BJ (cell line): ENCODE data around the gene NNMT. TPM values are rescaled to one million over a fixed set of nuclear protein-coding genes. Genes with fewer than 3 reads are reported as not detected.

ENCODE experiments used
- CTCF ChIA-PET: fragments of 350-600 bp; formaldehyde crosslinking; extraction: SDS; loops from one replicate; lab custom pipeline; 2021; ENCODE audit warnings: antibody characterized with exemption, inconsistent platforms; lab: Yijun Ruan, JAX
- POLR2A ChIA-PET: fragments of 300-600 bp; sonication (Branson Sonifier 250); formaldehyde crosslinking; extraction: SDS; loops from one replicate; lab custom pipeline; 2021; ENCODE audit warnings: antibody characterized with exemption; lab: Charles Lee
- DNase-seq: peaks from one replicate; pipeline ENCODE4 v3.0.0-alpha.2; 2011; ENCODE audit warnings: low read depth
- H3K27me3 ChIP-seq: 2 replicates; pipeline ENCODE4 v1.6.0; 2011; ENCODE audit warnings: low read length; ENCODE audit not compliant: control insufficient read depth, insufficient read depth
- H3K36me3 ChIP-seq: 2 replicates; pipeline ENCODE4 v1.5.1; 2011; ENCODE audit warnings: low read length; ENCODE audit not compliant: control insufficient read depth, insufficient read depth
- H3K4me3 ChIP-seq: 2 replicates; pipeline ENCODE4 v1.5.1; 2011; ENCODE audit warnings: low read depth, mild to moderate bottlenecking, control low read depth, low read length
- polyA plus RNA-seq: library from polyadenylated mRNA; depleted of rRNA; stranded (reverse); fragments of >200 nt; gene quantifications from 2 replicates; pipeline ENCODE4 v1.2.3, GENCODE V29; 2011
- TF ChIP-seq, protein P1 (sequence below): IDR thresholded peaks from 2 replicates; pipeline ENCODE4 v1.5.1; 2011; ENCODE audit warnings: low read depth, mild to moderate bottlenecking, control low read depth, inconsistent platforms, low read length, moderate library complexity; ENCODE audit not compliant: insufficient read depth

Gene NNMT
- polyA plus RNA-seq, 1 experiment, result 724 TPM

DNA sequence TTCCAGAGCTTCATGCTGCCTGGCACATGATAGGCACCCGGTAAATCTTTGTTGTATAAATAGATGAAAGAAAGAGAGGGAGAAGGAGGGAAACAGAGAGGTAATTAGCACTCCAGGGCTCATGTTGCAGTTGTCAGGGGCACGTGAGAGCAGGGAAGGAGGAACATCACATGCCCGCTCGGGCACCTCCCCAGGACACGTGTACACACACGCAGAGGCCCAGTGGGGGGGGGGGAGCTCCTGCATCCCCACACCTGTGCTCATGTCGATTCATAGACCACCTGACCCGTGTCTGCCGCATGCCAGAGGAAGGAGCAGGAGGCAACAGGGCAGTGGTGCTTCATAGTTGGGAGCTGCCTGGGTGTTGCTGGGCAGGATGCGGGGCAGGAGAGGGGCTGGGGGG lies 37.1 kb upstream of the NNMT start:
- TF ChIP-seq, protein P1, sequence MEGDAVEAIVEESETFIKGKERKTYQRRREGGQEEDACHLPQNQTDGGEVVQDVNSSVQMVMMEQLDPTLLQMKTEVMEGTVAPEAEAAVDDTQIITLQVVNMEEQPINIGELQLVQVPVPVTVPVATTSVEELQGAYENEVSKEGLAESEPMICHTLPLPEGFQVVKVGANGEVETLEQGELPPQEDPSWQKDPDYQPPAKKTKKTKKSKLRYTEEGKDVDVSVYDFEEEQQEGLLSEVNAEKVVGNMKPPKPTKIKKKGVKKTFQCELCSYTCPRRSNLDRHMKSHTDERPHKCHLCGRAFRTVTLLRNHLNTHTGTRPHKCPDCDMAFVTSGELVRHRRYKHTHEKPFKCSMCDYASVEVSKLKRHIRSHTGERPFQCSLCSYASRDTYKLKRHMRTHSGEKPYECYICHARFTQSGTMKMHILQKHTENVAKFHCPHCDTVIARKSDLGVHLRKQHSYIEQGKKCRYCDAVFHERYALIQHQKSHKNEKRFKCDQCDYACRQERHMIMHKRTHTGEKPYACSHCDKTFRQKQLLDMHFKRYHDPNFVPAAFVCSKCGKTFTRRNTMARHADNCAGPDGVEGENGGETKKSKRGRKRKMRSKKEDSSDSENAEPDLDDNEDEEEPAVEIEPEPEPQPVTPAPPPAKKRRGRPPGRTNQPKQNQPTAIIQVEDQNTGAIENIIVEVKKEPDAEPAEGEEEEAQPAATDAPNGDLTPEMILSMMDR, result no peak
- CTCF ChIA-PET, result interaction anchor here (0.8 to 11.5 kb wide), 10 partner anchors 9 to 363 kb away, joined by 3 to 218 read pairs (median 45); no protein-coding TSS in a partner anchor
- DNase-seq, result no peak
- Histone ChIP-seq H3K36me3 (no peaks in the 10 kb centered on the region), H3K27me3 (peaks cover 9% of the 10 kb centered on the region), H3K4me3 (no peak overlapping the region)
- POLR2A ChIA-PET, result no interaction called here

DNA sequence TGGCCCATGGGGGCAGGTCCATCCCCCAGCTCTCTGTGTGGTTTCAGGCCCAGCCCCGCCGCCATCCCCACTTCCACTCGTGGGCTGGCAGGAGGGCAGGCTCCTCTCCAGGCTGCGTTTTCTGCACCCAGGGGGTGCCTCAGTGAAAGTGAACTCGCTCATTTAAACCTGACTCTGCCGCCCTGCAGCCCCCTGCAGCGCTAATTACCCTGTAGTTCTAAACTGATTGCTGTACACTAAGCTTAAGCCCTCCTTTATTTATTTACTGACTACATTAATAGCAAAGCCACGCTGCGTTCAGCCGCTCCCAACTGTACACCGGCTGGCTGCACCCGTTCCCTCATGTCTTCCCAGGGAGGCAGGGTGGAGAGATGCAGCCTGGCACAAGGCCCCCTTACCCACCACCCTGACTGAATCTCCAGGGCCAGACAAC lies 36.6 kb upstream of the NNMT start:
- POLR2A ChIA-PET, result no interaction called here
- no peak overlapping the region for H3K4me3 ChIP-seq
- CTCF ChIA-PET, result interaction anchor here (0.9 to 11.5 kb wide), 13 partner anchors 10 to 378 kb away, joined by 3 to 218 read pairs (median 33); no protein-coding TSS in a partner anchor
- H3K27me3 ChIP-seq, result peaks cover 12% of the 10 kb centered on the region
- no peaks in the 10 kb centered on the region for H3K36me3 ChIP-seq
- DNase-seq, result no peak
- TF ChIP-seq, protein P1, result no peak

DNA sequence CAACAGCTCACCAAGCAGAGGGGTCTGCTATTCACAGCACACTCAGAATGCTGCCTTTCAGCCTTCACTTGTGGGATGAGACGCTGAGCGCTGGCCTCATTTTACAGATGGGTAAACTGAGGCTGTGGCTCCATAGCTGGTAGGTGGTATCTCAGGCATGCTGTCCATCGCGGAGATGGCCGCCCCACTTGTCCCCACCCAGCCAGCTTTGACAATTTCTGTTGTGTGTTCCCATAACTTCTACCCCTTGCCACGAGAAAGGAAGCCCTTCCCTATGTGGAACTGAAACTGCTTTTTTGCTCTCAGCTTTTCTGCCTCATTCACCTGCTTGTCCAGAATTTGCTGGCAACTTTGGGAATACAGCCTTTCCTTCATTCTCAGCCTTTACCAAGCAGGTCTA lies 36.1 kb upstream of the NNMT start:
- CTCF ChIA-PET, result interaction anchor here (0.6 to 11.5 kb wide), 36 partner anchors 9 to 458 kb away, joined by 3 to 218 read pairs (median 7); partner anchors contain the start of gene HTR3A
- TF ChIP-seq, protein P1, result no peak
- Histone ChIP-seq H3K27me3 (peaks cover 12% of the 10 kb centered on the region), H3K4me3 (no peak overlapping the region), H3K36me3 (no peaks in the 10 kb centered on the region)
- POLR2A ChIA-PET, result no interaction called here
- no peak for DNase-seq

DNA sequence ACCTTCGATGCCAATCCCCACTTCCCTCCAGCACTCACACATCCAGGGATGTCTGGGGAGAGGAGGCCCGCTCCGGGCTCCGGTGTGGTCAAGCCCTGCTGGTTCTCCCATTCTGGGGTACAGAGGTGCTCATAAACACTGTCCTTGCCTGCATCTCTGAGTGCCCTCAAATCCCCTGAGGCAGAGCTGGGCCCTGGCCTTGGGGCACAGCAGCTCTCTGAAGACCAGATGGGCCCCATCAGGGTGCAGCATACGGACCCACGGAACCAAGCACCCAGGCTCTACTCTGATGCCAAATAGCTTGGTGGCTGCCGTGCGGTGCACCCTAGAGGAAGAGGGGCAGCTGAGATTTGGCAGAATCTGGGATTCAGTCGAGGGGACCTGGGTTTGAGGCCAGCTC lies 35.7 kb upstream of the NNMT start:
- CTCF ChIA-PET, result interaction anchor here (0.6 to 11.5 kb wide), 52 partner anchors 9 to 855 kb away, joined by 3 to 218 read pairs (median 6); partner anchors contain the start of gene HTR3A
- H3K27me3 ChIP-seq, result peaks cover 12% of the 10 kb centered on the region
- no peak overlapping the region for H3K4me3 ChIP-seq
- POLR2A ChIA-PET, result no interaction called here
- no peak for DNase-seq
- TF ChIP-seq, protein P1, result no peak
- no peaks in the 10 kb centered on the region for H3K36me3 ChIP-seq

DNA sequence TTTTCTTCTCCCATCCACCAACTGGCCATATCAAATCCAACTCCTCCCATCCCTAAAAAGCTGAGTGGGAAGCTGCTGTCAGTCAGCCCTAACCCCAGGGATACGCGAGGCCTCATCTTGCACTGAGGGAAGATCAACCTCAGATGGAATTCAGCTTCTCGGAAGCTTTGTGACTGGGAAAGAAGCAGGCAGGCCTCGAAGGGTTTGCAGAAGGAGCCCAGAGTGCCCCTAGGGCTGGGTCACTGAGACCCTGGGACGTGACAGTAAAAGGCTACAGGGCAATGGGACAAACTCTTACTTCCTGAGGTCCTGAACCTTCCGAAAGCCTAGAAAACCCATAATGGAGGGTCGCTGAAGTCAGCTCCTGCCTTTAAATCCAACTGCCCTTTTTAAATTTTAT lies 34.4 kb upstream of the NNMT start:
- CTCF ChIA-PET, result interaction anchor here (0.7 to 11.5 kb wide), 52 partner anchors 8 to 463 kb away, joined by 3 to 218 read pairs (median 6); partner anchors contain the start of gene HTR3B
- TF ChIP-seq, protein P1, result no peak
- POLR2A ChIA-PET, result no interaction called here

More for the DNA sequence above, 34.4 kb upstream of the NNMT start:
- Histone ChIP-seq H3K4me3 (no peak overlapping the region), H3K36me3 (no peaks in the 10 kb centered on the region), H3K27me3 (peaks cover 12% of the 10 kb centered on the region)
- DNase-seq, result no peak
